ENCODE measurements around the gene KIF5A. TPM values are rescaled to one million over a fixed set of nuclear protein-coding genes. Genes with fewer than 3 reads are reported as not detected.

Gene KIF5A
- total and polyA plus RNA-seq, 5 experiments from 2014 or later = 0.17 to 2.3 (median 0.85) TPM; not detected in 1

- DNase-seq = no peak
- peaks cover 19 to 38% (median 32%) of the 10 kb centered on the region in 4 donors for H3K4me1 Mint-ChIP-seq
- peak overlapping the region in 9 of 10 donors; percentile 13 to 94 (median 89) for H3K27ac Mint-ChIP-seq
- ATAC-seq = no peak
- POLR2A ChIA-PET = interaction anchor here (0.7 to 1.3 kb wide), 3 partner anchors 13 to 40 kb away, joined by 3 to 5 read pairs (median 3); partner anchors contain the start of gene B4GALNT1
- H3K36me3 Mint-ChIP-seq = peaks cover 4 to 37% (median 14%) of the 10 kb centered on the region in 3 donors
- H3K4me3 Mint-ChIP-seq = peak overlapping the region; percentile 85 to 92 (median 89)
- no peaks in the 10 kb centered on the region for H3K9me3 Mint-ChIP-seq
- no peaks in the 10 kb centered on the region for H3K27me3 Mint-ChIP-seq
Observed at GRCh38 chr12:57592551-57593165, 42.8 kb downstream of the KIF5A start.

- no peak for ATAC-seq
- peak overlapping the region in 4 of 10 donors; percentile 13 to 89 (median 60) for H3K27ac Mint-ChIP-seq
Observed at GRCh38 chr12:57593187-57593586, 43.3 kb downstream of the KIF5A start.

GRCh38 chr12:57600395-57600794, 50.6 kb downstream of the KIF5A start:
- H3K27me3 Mint-ChIP-seq = no peaks in the 10 kb centered on the region
- peaks cover 13 to 30% (median 25%) of the 10 kb centered on the region in 4 donors for H3K4me1 Mint-ChIP-seq
- H3K36me3 Mint-ChIP-seq = peaks cover 4 to 72% (median 27%) of the 10 kb centered on the region in 3 donors
- POLR2A ChIA-PET = interaction anchor here (1.5 kb wide), 1 partner anchor 11 kb away, joined by 3 read pairs; the partner anchor contains the start of gene ARHGEF25
- DNase-seq (no peak), ATAC-seq (no peak)
- H3K9me3 Mint-ChIP-seq = no peaks in the 10 kb centered on the region
- H3K27ac Mint-ChIP-seq = peak overlapping the region in 7 of 10 donors; percentile 7 to 72 (median 34)
- H3K4me3 Mint-ChIP-seq = no peak overlapping the region

More at GRCh38 chr12:57593187-57593586, 43.3 kb downstream of the KIF5A start:
- DNase-seq = no peak
- POLR2A ChIA-PET = interaction anchor here (0.6 to 1.1 kb wide), 5 partner anchors 15 to 546 kb away, joined by 3 to 5 read pairs (median 3); partner anchors contain the start of genes B4GALNT1 and OS9
- Mint-ChIP-seq H3K27me3 (no peaks in the 10 kb centered on the region), H3K4me3 (peak overlapping the region in 2 of 10 donors; percentile 54 to 91), H3K4me1 (peaks cover 19 to 38% (median 32%) of the 10 kb centered on the region in 4 donors), H3K9me3 (no peaks in the 10 kb centered on the region), H3K36me3 (peaks cover 4 to 40% (median 16%) of the 10 kb centered on the region in 3 donors)

DNA sequence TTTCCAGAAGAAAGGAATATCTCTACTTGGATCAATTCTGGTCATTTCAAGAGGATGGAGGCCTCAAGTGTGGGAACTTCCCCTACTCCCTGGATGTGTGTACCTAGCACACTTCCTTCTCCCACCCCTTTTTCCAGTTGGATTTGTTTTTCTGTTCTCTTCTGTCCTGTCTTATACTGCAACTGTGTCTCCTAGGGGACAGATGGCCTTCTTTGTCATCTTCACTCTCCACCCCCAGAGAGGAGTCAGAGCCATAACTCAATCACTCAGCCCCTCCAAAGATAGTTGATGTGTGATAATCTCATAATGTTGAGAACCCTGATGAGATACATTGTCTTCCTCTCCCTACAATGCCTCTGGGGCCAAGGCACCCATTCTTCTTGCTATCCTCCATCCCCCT, 52.7 kb downstream of the KIF5A start:
- peak overlapping the region in 7 of 10 donors; percentile 5 to 87 (median 24) for H3K27ac Mint-ChIP-seq
- H3K9me3 Mint-ChIP-seq = no peaks in the 10 kb centered on the region
- ATAC-seq (no peak), DNase-seq (no peak)
- peaks cover 18 to 43% (median 35%) of the 10 kb centered on the region in 4 donors for H3K4me1 Mint-ChIP-seq
- POLR2A ChIA-PET = no interaction called here
- no peak overlapping the region for H3K4me3 Mint-ChIP-seq
- H3K36me3 Mint-ChIP-seq = peaks cover 0 to 54% (median 17%) of the 10 kb centered on the region in 3 donors
- no peaks in the 10 kb centered on the region for H3K27me3 Mint-ChIP-seq

GRCh38 chr12:57603324-57603723, 53.5 kb downstream of the KIF5A start:
- H3K4me3 Mint-ChIP-seq = peak overlapping the region; percentile 78 to 94 (median 85)
- DNase-seq (peak in 1 of 10 donors; percentile 29), ATAC-seq (peak; percentile 37 to 58)
- H3K4me1 Mint-ChIP-seq = peaks cover 18 to 43% (median 35%) of the 10 kb centered on the region in 4 donors
- no peaks in the 10 kb centered on the region for H3K9me3 Mint-ChIP-seq
- POLR2A ChIA-PET = interaction anchor here (0.8 to 1.4 kb wide), 2 partner anchors 12 to 18 kb away, joined by 3 to 5 read pairs; partner anchors contain the start of gene PIP4K2C
- H3K27ac Mint-ChIP-seq = peak overlapping the region; percentile 1 to 97 (median 91)
- H3K27me3 Mint-ChIP-seq = no peaks in the 10 kb centered on the region
- H3K36me3 Mint-ChIP-seq = peaks cover 0 to 51% (median 16%) of the 10 kb centered on the region in 3 donors

DNA sequence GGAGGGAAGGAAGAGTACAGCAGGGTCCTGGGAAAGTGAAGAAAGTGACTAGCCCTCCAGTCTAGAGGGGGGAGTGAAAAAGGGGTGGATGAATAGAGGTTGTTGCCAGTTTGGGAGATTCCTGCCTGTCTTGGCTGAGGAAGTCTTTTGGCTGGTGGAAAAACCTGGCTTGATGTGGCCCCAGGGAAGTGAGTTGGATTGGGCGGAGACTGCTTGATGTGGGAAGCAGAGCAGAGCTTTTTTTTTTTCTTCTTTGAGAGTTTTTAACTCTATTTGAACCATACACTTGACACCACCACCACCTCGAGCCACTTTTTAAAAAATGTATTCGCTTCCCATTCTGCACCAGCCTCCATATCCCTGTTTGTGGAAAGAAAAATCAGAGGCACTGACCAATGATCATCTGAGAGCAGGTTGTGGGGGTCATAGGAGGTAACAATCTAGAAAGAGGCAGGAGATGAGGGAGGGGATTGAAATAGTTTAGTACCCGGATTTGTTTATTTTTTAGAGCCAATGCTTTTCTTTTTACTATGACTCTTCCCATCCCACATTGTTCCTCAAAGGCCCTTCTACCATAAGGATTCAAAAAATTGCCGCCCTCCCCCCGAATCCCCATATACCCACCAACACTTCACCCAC, 54.1 kb downstream of the KIF5A start:
- Mint-ChIP-seq H3K9me3 (no peaks in the 10 kb centered on the region), H3K36me3 (peaks cover 0 to 45% (median 16%) of the 10 kb centered on the region in 3 donors), H3K27ac (peak overlapping the region; percentile 86 to 97 (median 92)), H3K4me3 (peak overlapping the region; percentile 78 to 94 (median 85)), H3K27me3 (no peaks in the 10 kb centered on the region), H3K4me1 (peaks cover 18 to 43% (median 35%) of the 10 kb centered on the region in 4 donors)
- DNase-seq = no peak
- no peak for ATAC-seq
- POLR2A ChIA-PET = interaction anchor here (0.7 to 1.4 kb wide), 3 partner anchors 12 to 90 kb away, joined by 3 to 5 read pairs (median 3); partner anchors contain the start of gene PIP4K2C

GRCh38 chr12:57604454-57604991, 54.7 kb downstream of the KIF5A start, which contains the start of gene DTX3:
Gene DTX3 (plus strand): TSS chr12:57604824. CDS start chr12:57606518, 1,694 bp downstream.
- Mint-ChIP-seq H3K9me3 (no peaks in the 10 kb centered on the region), H3K36me3 (peaks cover 0 to 39% (median 16%) of the 10 kb centered on the region in 3 donors), H3K27me3 (no peaks in the 10 kb centered on the region), H3K4me1 (peaks cover 18 to 43% (median 35%) of the 10 kb centered on the region in 4 donors), H3K27ac (peak within 1 kb of the TSS; percentile 86 to 97 (median 92)), H3K4me3 (peak within 1 kb of the TSS; percentile 78 to 94 (median 88))
- POLR2A ChIA-PET = interaction anchor here (0.6 to 2.0 kb wide), 4 partner anchors 16 to 90 kb away, joined by 3 to 5 read pairs (median 4); no protein-coding TSS in a partner anchor
- ATAC-seq (peak; percentile 74 to 81), DNase-seq (peak in 8 of 10 donors; percentile 25 to 78 (median 46))

GRCh38 chr12:57604992-57605810, 55.4 kb downstream of the KIF5A start:
- H3K4me1 Mint-ChIP-seq = peaks cover 19 to 45% (median 36%) of the 10 kb centered on the region in 4 donors
- peak overlapping the region; percentile 79 to 96 (median 91) for H3K27ac Mint-ChIP-seq
- peaks cover 0 to 32% (median 16%) of the 10 kb centered on the region in 3 donors for H3K36me3 Mint-ChIP-seq
- no peaks in the 10 kb centered on the region for H3K9me3 Mint-ChIP-seq
- POLR2A ChIA-PET = interaction anchor here (0.6 to 2.0 kb wide), 6 partner anchors 9 to 1310 kb away, joined by 3 to 5 read pairs (median 3); no protein-coding TSS in a partner anchor
- no peaks in the 10 kb centered on the region for H3K27me3 Mint-ChIP-seq
- no peak for DNase-seq
- ATAC-seq = peak; percentile 56 to 68
- H3K4me3 Mint-ChIP-seq = peak overlapping the region; percentile 78 to 94 (median 88)

- H3K27me3 Mint-ChIP-seq = peaks cover 0 to 3% (median 0%) of the 10 kb centered on the region in 5 donors
- peaks cover 22 to 52% (median 41%) of the 10 kb centered on the region in 4 donors for H3K4me1 Mint-ChIP-seq
- no peak for ATAC-seq
- no peaks in the 10 kb centered on the region for H3K9me3 Mint-ChIP-seq
- peak overlapping the region; percentile 79 to 96 (median 91) for H3K27ac Mint-ChIP-seq
- H3K36me3 Mint-ChIP-seq = peaks cover 0 to 25% (median 12%) of the 10 kb centered on the region in 3 donors
- POLR2A ChIA-PET = interaction anchor here (0.6 to 2.0 kb wide), 5 partner anchors 9 to 1311 kb away, joined by 3 to 5 read pairs (median 3); no protein-coding TSS in a partner anchor
- no peak for DNase-seq
- peak overlapping the region in 9 of 10 donors; percentile 75 to 90 (median 88) for H3K4me3 Mint-ChIP-seq
Observed at GRCh38 chr12:57605811-57606311, 56.0 kb downstream of the KIF5A start.

GRCh38 chr12:57606399-57606798, 56.6 kb downstream of the KIF5A start:
- H3K9me3 Mint-ChIP-seq = no peaks in the 10 kb centered on the region
- no peak for DNase-seq
- ATAC-seq = no peak
- POLR2A ChIA-PET = interaction anchor here (1.1 to 2.0 kb wide), 3 partner anchors 8 to 120 kb away, joined by 3 to 5 read pairs (median 5); no protein-coding TSS in a partner anchor
- H3K27ac Mint-ChIP-seq = peak overlapping the region in 2 of 10 donors; percentile 37 to 66
- peak overlapping the region in 5 of 10 donors; percentile 8 to 88 (median 62) for H3K4me3 Mint-ChIP-seq
- H3K36me3 Mint-ChIP-seq = peaks cover 0 to 20% (median 7%) of the 10 kb centered on the region in 3 donors
- H3K4me1 Mint-ChIP-seq = peaks cover 22 to 55% (median 43%) of the 10 kb centered on the region in 4 donors
- peaks cover 0 to 3% (median 0%) of the 10 kb centered on the region in 5 donors for H3K27me3 Mint-ChIP-seq

DNA sequence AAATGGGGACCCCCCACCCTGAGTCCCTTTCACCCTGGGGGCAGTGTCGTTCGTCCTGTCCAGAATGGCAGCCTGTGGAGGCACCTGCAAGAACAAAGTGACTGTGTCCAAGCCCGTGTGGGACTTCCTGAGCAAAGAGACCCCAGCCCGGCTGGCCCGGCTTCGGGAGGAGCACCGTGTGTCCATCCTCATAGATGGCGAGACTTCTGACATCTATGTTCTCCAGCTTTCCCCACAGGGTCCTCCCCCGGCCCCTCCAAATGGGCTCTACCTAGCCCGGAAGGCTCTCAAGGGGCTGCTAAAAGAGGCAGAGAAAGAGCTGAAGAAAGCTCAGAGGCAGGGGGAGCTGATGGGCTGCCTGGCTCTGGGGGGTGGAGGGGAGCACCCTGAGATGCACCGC, 57.0 kb downstream of the KIF5A start:
- H3K36me3 Mint-ChIP-seq = peaks cover 0 to 16% (median 3%) of the 10 kb centered on the region in 3 donors
- POLR2A ChIA-PET = interaction anchor here (0.8 kb wide), 1 partner anchor 67 kb away, joined by 3 read pairs; no protein-coding TSS in a partner anchor
- DNase-seq (no peak), ATAC-seq (no peak)
- H3K27me3 Mint-ChIP-seq = peaks cover 0 to 3% (median 0%) of the 10 kb centered on the region in 5 donors
- H3K4me1 Mint-ChIP-seq = peaks cover 22 to 55% (median 44%) of the 10 kb centered on the region in 4 donors
- no peaks in the 10 kb centered on the region for H3K9me3 Mint-ChIP-seq
- H3K27ac Mint-ChIP-seq = peak overlapping the region in 1 of 10 donors; percentile 38
- H3K4me3 Mint-ChIP-seq = peak overlapping the region in 2 of 10 donors; percentile 8 to 10
